HL-60 (cell line): ENCODE measurements around the gene MYOM3.

Source experiments
- DNase-seq, 2 experiments: peaks; one replicate each; pipeline ENCODE4 v3.0.0-alpha.2; 2010 to 2020; ENCODE audit warnings: low read depth in 1 of 2, low spot score in 1 of 2
- H3K27ac ChIP-seq: fragments of 250-450 bp; sonication (Bioruptor Pico); replicated peaks from 2 replicates; pipeline ENCODE4 v1.5.1; 2020; ENCODE audit warnings: mild to moderate bottlenecking, moderate library complexity
- H3K27me3 ChIP-seq: fragments of 250-450 bp; sonication (Bioruptor Pico); 2 replicates; pipeline ENCODE4 v1.5.1; 2021; ENCODE audit warnings: mild to moderate bottlenecking, moderate library complexity; ENCODE audit not compliant: insufficient read depth, poor library complexity, severe bottlenecking
- H3K4me3 ChIP-seq: replicated peaks from 2 replicates; pipeline ENCODE4 v1.5.1; 2011; ENCODE audit warnings: mild to moderate bottlenecking, control low read depth, low read length; ENCODE audit not compliant: insufficient read depth
- CTCF ChIP-seq: IDR thresholded peaks from one replicate; pipeline ENCODE4 v1.5.1; 2011; ENCODE audit warnings: low read length, control low read depth, inconsistent platforms; ENCODE audit not compliant: insufficient read depth
- GABPA ChIP-seq: IDR thresholded peaks from 2 replicates; pipeline ENCODE4 v1.6.1; 2012; ENCODE audit warnings: low read depth
- POLR2AphosphoS5 ChIP-seq: IDR thresholded peaks from 2 replicates; pipeline ENCODE4 v1.6.1; 2012; ENCODE audit warnings: low read depth
- REST ChIP-seq: IDR thresholded peaks from 2 replicates; pipeline ENCODE4 v1.6.1; 2012; ENCODE audit warnings: low read depth; ENCODE audit not compliant: insufficient replicate concordance
- SPI1 ChIP-seq: IDR thresholded peaks from 2 replicates; pipeline ENCODE4 v1.6.1; 2012; ENCODE audit warnings: low read depth, mild to moderate bottlenecking, borderline replicate concordance

MYOM3 gene

DNA sequence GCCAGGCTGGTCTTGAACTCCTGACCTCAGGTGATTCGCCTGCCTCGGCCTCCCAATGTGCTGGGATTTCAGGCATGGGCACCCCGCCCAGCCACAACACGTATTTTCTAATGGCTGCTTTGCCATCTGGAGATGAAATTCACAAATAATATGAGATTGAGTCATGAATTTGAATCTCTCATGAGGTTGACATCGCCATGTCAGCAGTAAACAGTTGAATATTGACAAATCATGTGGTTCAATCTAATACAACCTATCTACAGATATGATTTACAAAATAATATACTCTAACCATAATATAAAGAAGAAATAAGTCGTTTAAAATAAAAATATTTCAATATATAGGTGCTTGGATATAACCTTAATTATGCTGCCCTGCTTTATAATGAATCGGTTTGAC is 42.1 kb downstream of the MYOM3 start:
- Histone ChIP-seq H3K4me3 (no peak overlapping the region), H3K27me3 (no peaks in the 10 kb centered on the region), H3K27ac (no peak overlapping the region)
- no peak for DNase-seq
- TF ChIP-seq CTCF (no peak), POLR2AphosphoS5 (no peak), GABPA (no peak), REST (no peak), SPI1 (no peak)

DNA sequence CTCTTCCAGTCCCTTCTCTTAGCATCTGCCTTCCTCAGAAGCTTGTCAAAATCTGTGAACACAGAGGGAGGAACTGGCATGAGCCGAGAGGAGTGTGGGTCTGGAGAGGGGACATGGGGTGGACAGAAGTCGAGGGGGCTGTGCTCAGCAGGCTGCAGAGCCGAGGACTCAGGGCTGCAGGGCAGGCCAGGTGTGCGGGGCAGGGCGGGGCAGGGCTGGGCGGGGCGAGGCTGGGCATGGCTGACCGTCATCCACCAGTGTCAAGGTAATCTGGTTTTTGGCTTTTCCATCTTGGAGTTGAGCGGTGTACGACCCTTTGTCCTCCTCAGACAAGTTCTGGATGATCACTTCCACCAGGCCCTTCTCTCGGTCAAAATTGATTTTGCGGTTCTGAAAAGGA is 44.0 kb downstream of the MYOM3 start:
- no peak for TF ChIP-seq SPI1
- TF ChIP-seq REST = no peak
- no peak for TF ChIP-seq POLR2AphosphoS5
- no peak for TF ChIP-seq GABPA
- no peak for TF ChIP-seq CTCF
- Histone ChIP-seq H3K4me3 (no peak overlapping the region), H3K27ac (no peak overlapping the region), H3K27me3 (no peaks in the 10 kb centered on the region)
- DNase-seq = no peak

DNA sequence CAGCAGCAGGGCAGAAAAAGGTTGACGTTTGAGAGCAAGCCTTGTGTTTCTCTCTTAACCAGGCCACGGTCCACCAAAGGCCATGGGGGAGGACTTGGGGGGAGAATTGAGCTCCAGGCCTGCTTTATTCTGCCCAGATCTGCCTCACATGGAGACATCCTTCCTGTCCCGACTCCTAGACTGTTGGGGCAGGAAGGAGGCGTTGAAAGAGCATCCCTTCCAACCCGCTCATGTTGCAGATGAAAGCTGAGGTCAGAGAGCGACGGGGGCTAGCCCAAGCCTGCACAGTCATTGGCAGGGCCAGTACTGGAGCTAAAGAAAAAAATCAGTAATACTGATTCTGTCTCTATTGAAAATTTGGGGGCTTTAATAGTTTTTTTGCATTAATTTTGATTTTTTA is 46.6 kb downstream of the MYOM3 start:
- Histone ChIP-seq H3K4me3 (no peak overlapping the region), H3K27ac (no peak overlapping the region), H3K27me3 (no peaks in the 10 kb centered on the region)
- no peak for DNase-seq
- TF ChIP-seq POLR2AphosphoS5 = no peak

DNA sequence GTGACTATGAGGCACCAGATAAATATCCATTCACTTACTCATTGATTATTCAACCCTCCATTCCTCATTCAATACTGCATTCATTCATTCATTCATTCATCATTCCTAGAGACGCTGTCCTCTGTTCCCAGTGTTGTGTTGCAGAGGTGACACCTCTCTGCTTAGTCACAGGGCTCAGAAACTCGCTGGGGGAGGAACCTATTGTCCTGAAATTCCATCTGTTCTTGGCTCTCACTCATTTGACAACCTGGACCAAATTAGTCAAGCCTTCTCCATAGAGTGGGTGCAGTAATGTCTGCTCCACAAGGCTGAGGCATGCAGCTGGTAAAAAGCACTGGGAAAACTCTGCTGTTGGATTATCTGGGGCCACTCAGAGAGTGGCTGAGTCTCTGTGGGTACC is 49.7 kb downstream of the MYOM3 start:
- Histone ChIP-seq H3K27ac (no peak overlapping the region), H3K4me3 (no peak overlapping the region), H3K27me3 (no peaks in the 10 kb centered on the region)
- no peak for DNase-seq
- TF ChIP-seq SPI1 (no peak), GABPA (no peak), CTCF (no peak), REST (no peak), POLR2AphosphoS5 (no peak)
